T1000 (cell line): ENCODE results near the gene IQCE.
"Not testable (repeated sequence)": the region's sequence is repeated elsewhere in the genome, so short reads cannot be mapped to it uniquely, and the experiment has no call there.

ENCODE experiments used
- DNase-seq: peaks from one replicate; lab custom pipeline; 2025; ENCODE audit warnings: mixed read lengths; lab: John Stamatoyannopoulos, UW

IQCE gene

GRCh38 chr7:2555121-2556052, 3.4 kb upstream of the IQCE start, which contains the start of gene BRAT1:
Gene BRAT1 (minus strand): TSS chr7:2555524. CDS start chr7:2554431, 1,093 bp downstream.
- DNase-seq: peak; percentile 85

GRCh38 chr7:2559283-2559950, 638 bp downstream of the IQCE start:
- no peak for DNase-seq

- not testable (repeated sequence) for DNase-seq
Measured at GRCh38 chr7:2563955-2564354, 5.2 kb downstream of the IQCE start.

DNA sequence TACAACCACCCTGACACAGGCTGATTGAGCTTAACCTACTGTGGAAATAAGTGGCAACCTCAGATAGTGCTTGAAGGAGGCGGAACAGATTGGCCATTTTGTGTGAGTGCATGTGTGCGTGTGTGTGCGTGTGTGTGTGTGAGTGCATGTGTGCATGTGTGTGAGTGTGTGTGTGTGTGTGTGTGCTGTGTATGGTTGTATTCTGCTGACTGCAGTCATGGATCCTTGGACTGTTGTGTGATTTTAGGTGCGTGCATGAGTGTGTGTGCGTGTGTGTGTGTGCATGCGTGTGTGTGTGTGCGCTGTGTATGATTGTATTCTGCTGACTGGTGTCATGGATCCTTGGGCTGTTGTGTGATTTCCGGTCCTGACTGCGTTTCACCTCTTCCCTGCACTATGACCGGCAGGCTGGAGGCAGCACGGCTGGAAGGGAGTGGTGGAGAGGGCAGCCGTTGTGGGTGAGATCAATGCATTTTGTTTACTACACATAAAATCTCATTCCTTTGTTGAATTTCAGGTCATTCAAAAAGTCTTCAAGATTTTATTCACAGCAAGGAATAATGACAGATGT, 6.3 kb downstream of the IQCE start:
- DNase-seq: no peak

- DNase-seq: no peak
Measured at GRCh38 chr7:2566348-2566889, 7.6 kb downstream of the IQCE start.

GRCh38 chr7:2566890-2567678, 8.3 kb downstream of the IQCE start:
- DNase-seq: no peak

DNA sequence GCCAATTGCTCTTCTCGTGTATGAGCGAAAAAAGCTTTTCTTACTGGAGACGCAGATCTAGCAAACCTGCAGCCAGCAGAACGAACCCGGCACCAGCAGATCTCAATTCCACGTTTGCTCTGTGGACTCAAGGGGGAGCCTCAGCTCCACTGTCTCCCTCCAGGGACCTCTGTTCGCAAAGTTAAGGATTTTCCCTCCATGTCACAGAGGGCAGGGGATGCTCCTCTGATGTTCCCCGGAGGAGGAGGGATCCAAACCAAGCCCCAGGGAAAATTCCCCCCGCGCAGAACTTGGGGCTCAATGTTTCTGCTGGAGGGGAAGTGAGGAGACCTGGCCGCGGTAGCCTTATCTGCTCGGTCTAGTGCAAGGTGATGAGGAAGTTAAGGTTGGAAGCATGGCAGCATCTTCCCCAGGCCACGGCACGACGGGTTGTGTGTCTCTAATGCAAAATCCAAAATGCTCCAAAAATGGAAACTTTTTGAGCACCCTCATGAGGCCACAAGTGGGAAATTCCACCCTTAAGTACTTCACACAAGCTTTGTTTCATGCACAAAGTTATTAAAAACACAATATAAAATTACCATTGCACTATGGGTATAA, 9.0 kb downstream of the IQCE start:
- DNase-seq: no peak

GRCh38 chr7:2568521-2569223, 9.9 kb downstream of the IQCE start:
- DNase-seq: no peak

- no peak for DNase-seq
Measured at GRCh38 chr7:2569421-2569820, 10.6 kb downstream of the IQCE start.

DNA sequence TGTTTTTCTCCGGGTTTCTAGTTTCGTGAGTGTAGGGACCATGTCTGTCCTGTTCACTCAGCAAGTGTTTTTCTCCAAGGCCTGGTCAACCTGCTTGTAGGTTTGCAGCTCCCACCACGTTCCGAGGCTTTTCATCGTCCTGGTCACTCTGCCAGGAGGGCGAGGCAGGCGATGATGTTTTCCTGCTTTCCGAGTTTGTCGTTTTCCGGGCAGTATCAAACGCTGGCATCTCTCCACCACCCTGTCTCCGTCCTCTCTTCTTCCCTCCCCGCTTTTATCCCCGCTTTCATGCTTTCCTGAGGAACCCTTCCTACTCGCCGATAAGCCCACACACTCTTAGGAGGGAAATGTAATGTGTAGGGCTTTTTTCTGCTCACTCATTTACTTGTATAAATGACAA, 11.2 kb downstream of the IQCE start:
- no peak for DNase-seq

DNA sequence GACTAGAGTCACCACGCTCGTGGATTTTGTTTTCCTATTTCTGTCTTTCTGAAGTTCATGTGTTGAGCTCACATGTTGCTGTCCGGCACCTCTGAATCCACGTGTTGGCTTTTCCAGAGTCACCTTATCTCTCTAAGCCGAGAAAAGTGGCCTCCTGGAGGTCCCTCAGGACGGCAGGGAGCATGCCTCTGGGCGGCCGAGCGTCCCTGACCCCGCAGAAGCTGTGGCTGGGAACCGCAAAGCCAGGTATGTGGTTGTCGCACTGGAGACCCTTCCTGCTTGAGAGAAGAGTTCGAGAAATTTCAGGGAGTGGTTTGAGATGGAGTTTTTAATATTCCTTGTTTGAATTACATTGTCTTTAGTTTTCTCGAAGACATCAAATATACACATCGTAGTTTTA, 12.6 kb downstream of the IQCE start:
- DNase-seq: no peak

GRCh38 chr7:2572101-2572842, 13.5 kb downstream of the IQCE start:
- DNase-seq: peak; percentile 23

DNA sequence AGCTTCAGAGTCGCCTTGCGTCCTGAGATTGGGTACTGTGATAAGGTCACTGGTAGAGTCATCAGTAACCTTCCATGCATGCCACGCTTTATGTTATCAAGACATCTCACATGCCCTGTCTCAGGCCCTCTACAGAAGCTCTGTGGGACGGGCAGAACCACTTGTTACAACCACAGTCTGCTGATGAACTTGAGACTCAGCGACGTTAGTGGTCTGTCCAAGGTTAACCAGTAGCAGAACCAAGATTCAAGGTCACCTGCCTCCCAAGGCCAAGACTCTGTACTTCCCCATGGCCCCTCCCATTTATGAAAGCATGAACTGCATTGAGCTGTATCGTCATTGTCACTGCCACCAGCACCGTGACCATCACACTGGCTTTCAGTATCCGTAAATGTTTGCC, 15.0 kb downstream of the IQCE start:
- DNase-seq: no peak

DNA sequence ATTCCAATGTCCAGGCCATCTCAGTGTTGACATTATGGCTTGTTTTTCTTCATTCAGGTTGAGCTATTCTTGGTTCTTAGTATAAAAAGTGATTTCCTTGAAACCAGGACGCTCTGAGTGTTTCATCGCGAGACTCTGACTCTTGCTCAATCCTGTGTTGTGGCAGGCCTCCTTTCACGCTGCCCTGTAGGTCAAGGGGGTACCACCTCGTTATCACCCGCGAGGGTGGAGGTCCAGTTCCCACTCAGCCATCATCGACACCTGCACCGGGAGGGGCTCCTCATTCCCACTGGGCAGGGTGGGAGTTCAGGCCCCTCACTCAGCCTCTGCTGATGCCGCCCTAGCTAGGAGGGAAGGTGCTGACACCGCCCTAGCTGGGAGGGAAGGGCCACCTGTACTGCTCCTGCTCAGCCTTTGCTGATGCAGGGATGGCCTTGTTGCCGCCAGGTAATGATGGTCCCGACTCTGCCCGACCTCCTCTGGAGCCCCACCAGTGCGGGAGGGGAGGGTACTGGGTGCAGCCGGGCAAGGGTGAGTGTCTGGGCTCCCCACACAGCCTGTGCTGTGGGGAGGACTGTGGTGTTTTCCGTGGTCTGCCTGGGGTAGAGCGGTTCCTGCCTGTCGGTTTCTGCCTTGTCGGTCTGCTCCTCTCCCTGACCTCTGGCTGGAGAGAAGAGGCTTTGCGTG, 16.4 kb downstream of the IQCE start:
- DNase-seq: no peak

DNA sequence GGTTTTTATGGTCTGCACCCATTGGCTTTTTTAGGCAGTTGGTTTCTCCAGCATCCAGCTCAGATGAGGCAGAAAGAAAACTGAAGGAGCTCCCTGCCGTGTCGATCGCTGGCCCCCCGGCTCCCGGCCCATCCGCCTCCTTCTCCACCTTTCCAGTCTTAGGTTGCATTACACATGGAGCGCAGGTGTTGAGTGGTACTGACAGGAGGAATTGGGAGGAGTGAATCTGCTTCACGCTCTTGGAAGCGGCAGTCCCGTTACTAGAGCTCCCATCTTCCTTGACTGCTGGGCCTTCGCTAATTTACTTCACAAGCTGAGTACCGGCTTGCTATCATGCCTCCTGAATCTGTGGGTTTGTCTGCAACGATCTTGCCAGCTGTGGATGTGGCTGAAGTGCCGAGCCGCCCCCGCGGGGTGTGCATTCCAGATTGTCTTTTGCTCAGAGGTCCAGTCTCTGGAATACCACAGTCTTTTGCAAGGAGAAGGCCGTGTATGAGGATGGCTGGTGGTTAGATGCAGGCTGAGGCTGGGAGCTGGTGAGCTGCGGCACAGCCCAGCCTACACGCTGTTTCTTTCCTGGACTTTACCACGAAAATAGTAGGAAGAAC, 17.1 kb downstream of the IQCE start:
- no peak for DNase-seq

DNA sequence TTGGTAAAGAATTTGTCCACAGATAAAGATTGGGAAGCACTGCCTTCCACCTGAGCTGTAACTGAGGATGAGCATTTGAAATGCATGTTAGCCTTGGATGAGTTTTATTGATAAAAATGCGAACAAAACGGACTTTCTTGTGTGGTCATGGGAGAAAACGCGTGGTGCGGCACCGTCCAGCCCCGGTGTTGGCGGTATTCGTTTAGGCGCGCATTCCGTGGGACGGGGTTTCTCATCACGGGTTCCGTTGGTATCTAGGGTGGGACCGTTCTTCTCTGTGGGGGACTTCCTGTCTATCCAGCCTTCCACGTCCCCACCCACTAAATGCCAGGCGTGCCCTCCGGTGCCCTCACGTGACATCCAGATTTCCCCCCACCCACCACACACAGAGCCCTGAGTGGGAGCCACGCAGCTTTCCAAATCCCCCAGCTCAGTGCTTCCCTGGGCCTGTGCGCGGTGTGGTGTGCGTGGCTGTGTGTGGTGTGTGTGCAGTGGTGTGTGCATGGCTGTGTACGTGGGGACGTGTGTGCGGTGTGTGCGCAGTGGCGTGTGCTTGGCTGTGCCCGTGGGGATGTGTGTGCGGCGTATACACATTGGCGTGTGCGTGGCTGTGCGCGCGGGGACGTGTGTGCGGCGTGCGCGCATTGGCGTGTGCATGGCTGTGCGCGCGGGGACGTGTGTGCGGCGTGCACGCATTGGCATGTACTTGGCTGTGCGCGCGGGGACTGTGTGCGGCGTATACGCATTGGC, 18.1 kb downstream of the IQCE start:
- DNase-seq: no peak

DNA sequence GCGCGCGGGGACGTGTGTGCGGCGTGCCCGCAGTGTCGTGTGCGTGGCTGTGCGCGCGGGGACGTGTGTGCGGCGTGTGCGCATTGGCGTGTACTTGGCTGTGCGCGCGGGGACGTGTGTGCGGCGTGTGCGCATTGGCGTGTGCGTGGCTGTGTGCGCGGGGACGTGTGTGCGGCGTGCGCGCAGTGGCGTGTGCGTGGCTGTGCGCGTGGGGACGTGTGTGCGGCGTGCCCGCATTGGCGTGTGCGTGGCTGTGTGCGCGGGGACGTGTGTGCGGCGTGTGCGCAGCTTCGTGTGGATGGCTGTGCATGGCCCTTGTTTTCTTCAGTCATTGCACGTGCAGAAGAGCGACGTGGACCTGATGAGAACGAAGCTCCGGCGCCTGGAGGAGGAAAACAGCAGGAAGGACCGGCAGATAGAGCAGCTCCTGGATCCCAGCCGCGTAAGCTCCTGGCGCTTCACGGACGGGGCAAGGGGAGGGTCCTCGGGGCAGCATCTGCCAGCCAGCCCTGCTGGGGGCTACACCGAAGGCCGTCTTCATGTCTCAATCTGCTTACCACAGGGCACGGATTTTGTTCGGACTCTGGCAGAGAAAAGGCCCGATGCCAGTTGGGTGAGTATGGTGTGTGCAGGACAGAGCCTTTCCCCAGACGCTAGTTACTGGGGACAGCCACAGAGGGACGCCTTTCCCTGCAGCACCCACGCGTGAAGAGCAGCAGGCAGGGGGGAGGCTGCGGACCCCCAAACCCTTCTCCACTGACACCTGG, 19.3 kb downstream of the IQCE start:
- no peak for DNase-seq
